Neural cell (in vitro differentiated cells): Measurements from ENCODE around the gene ARID1B. TPM values are rescaled to one million over a fixed set of nuclear protein-coding genes. Genes with fewer than 3 reads are reported as not detected.

Experiments
- H2AFZ ChIP-seq: fragments of 200-600, 300-800 bp; sonication (generic), shearing (Covaris generic); 2 replicates; pipeline ENCODE4 v1.6.0; 2014; ENCODE audit warnings: low read depth, mild to moderate bottlenecking, antibody characterized with exemption, low read length, moderate library complexity
- H3F3A ChIP-seq: fragments of 200-600 bp; shearing (Covaris generic); 2 replicates; pipeline ENCODE4 v1.6.1; 2016; ENCODE audit warnings: mild to moderate bottlenecking, moderate library complexity, mixed read lengths, antibody characterized with exemption, low read length; ENCODE audit not compliant: insufficient read depth, poor library complexity, severe bottlenecking
- H3K27ac ChIP-seq: fragments of 200-600, 300-800 bp; sonication (generic), shearing (Covaris generic); 2 replicates; pipeline ENCODE4 v1.5.1; 2014; ENCODE audit warnings: mild to moderate bottlenecking, low read length, moderate library complexity
- H3K27me3 ChIP-seq: fragments of 300-800, 200-600 bp; sonication (generic), shearing (Covaris generic); 2 replicates; pipeline ENCODE4 v1.6.0; 2014; ENCODE audit warnings: mild to moderate bottlenecking, low read depth, low read length, moderate library complexity; ENCODE audit not compliant: insufficient read depth
- H3K36me3 ChIP-seq: fragments of 300-800, 200-600 bp; sonication (generic), shearing (Covaris generic); 2 replicates; pipeline ENCODE4 v1.5.1; 2014; ENCODE audit warnings: mild to moderate bottlenecking, antibody characterized with exemption, low read length, moderate library complexity; ENCODE audit not compliant: insufficient read depth
- H3K4me2 ChIP-seq: fragments of 300-800, 200-600 bp; sonication (generic), shearing (Covaris generic); 2 replicates; pipeline ENCODE4 v1.6.0; 2014; ENCODE audit warnings: mild to moderate bottlenecking, low read length
- H3K4me3 ChIP-seq: fragments of 300-800, 200-600 bp; sonication (generic), shearing (Covaris generic); 2 replicates; pipeline ENCODE4 v1.5.1; 2014; ENCODE audit warnings: mild to moderate bottlenecking, low read length, moderate library complexity
- H3K79me2 ChIP-seq: fragments of 200-600 bp; shearing (Covaris generic); replicated peaks from 2 replicates; pipeline ENCODE4 v1.6.0; 2014; ENCODE audit warnings: mild to moderate bottlenecking, low read length, moderate library complexity; ENCODE audit not compliant: insufficient read depth
- H3K9ac ChIP-seq: fragments of 300-800, 200-600 bp; sonication (generic), shearing (Covaris generic); 2 replicates; pipeline ENCODE4 v1.6.1; 2016; ENCODE audit warnings: mild to moderate bottlenecking, low read length, mixed read lengths
- H3K9me2 ChIP-seq: fragments of 200-600 bp; shearing (Covaris generic); 2 replicates; pipeline ENCODE4 v1.6.1; 2016; ENCODE audit warnings: mild to moderate bottlenecking, low read length, mixed read lengths; ENCODE audit not compliant: insufficient read depth
- H3K9me3 ChIP-seq: fragments of 200-600, 300-800 bp; sonication (generic), shearing (Covaris generic); 2 replicates; pipeline ENCODE4 v1.6.1; 2016; ENCODE audit warnings: mild to moderate bottlenecking, mixed run types, low read length, moderate library complexity, mixed read lengths
- H4K20me1 ChIP-seq: fragments of 200-600 bp; shearing (Covaris generic); 2 replicates; pipeline ENCODE4 v1.6.1; 2016; ENCODE audit warnings: mild to moderate bottlenecking, mixed run types; ENCODE audit not compliant: insufficient read depth
- CTCF ChIP-seq: fragments of 450-650 bp; IDR thresholded peaks from 2 replicates; pipeline ENCODE4 v1.5.1; 2014; ENCODE audit warnings: antibody characterized with exemption, mild to moderate bottlenecking, moderate library complexity; ENCODE audit not compliant: poor library complexity, severe bottlenecking
- EP300 ChIP-seq: fragments of 450-650 bp; conservative IDR thresholded peaks from 2 replicates; pipeline ENCODE4 v1.6.1; 2014; ENCODE audit warnings: antibody characterized with exemption, mild to moderate bottlenecking, moderate library complexity; ENCODE audit not compliant: poor library complexity, severe bottlenecking
- EZH2 ChIP-seq: fragments of 200-600, 300-800 bp; shearing (Covaris generic), sonication (generic); IDR thresholded peaks from 2 replicates; pipeline ENCODE4 v1.6.1; 2014; ENCODE audit warnings: antibody characterized with exemption, low read length, borderline replicate concordance, mild to moderate bottlenecking; ENCODE audit not compliant: insufficient read depth, poor library complexity, severe bottlenecking
- MXI1 ChIP-seq: fragments of 450-650 bp; conservative IDR thresholded peaks from 2 replicates; pipeline ENCODE4 v1.6.1; 2014; ENCODE audit warnings: antibody characterized with exemption, mild to moderate bottlenecking; ENCODE audit not compliant: poor library complexity, severe bottlenecking
- POLR2AphosphoS5 ChIP-seq: IDR thresholded peaks from 2 replicates; pipeline ENCODE4 v1.6.1; 2012
- RAD21 ChIP-seq: fragments of 450-650 bp; conservative IDR thresholded peaks from 2 replicates; pipeline ENCODE4 v1.6.1; 2014; ENCODE audit warnings: antibody characterized with exemption, mild to moderate bottlenecking, moderate library complexity
- REST ChIP-seq: IDR thresholded peaks from 2 replicates; pipeline ENCODE4 v1.6.1; 2012; ENCODE audit warnings: borderline replicate concordance
- SMC3 ChIP-seq: fragments of 450-650 bp; conservative IDR thresholded peaks from 2 replicates; pipeline ENCODE4 v1.6.1; 2014; ENCODE audit warnings: antibody characterized with exemption, mild to moderate bottlenecking, moderate library complexity; ENCODE audit not compliant: poor library complexity
- TAF1 ChIP-seq: IDR thresholded peaks from 2 replicates; pipeline ENCODE4 v1.6.1; 2012; ENCODE audit warnings: low read depth
- polyA plus RNA-seq: library from polyadenylated mRNA; depleted of rRNA; stranded (reverse); fragments of >200 nt; gene quantifications from 2 replicates; pipeline ENCODE4 v1.2.3, GENCODE V29; 2014
- small RNA-seq, 3 experiments: library from RNA; depleted of rRNA; stranded (forward); fragments of <200 nt; gene quantifications; one replicate each; pipeline ENCODE3, GENCODE V24; 2012

ARID1B gene
- polyA plus RNA-seq, 1 donor from 2014 or later = 35.0 TPM

- Histone ChIP-seq H2AFZ (no peak overlapping the region), H3K27ac (no peak overlapping the region), H3K9me2 (no peaks in the 10 kb centered on the region), H3F3A (no peaks in the 10 kb centered on the region), H3K36me3 (no peaks in the 10 kb centered on the region), H3K9ac (no peak overlapping the region), H3K79me2 (no peaks in the 10 kb centered on the region), H3K9me3 (no peaks in the 10 kb centered on the region), H3K27me3 (no peaks in the 10 kb centered on the region), H3K4me3 (no peak overlapping the region), H3K4me2 (no peak overlapping the region), H4K20me1 (no peaks in the 10 kb centered on the region)
- TF ChIP-seq TAF1 = no peak
- TF ChIP-seq MXI1 = no peak
- no peak for TF ChIP-seq CTCF
- TF ChIP-seq EZH2 = no peak
- TF ChIP-seq POLR2AphosphoS5 = no peak
- TF ChIP-seq SMC3 = no peak
- no peak for TF ChIP-seq EP300
- TF ChIP-seq RAD21 = no peak
- TF ChIP-seq REST = no peak
Measured at GRCh38 chr6:157259443-157259842, 482.3 kb downstream of the ARID1B start.

Small RNAs within 50 kb of the gene (small RNA-seq; reads per million reads assigned to genes)
- gene AL355297.2 = 0 to 0.08 (median 0) reads per million in 3 experiments
- 0 reads per million in 3 experiments for gene MIR4466
